H9 (cell line): ENCODE results near the gene SLC10A3. TPM values are rescaled to one million over a fixed set of nuclear protein-coding genes. Genes with fewer than 3 reads are reported as not detected.

Source experiments
- DNase-seq: peaks from one replicate; pipeline ENCODE4 v3.0.0-alpha.2; 2017
- H2AFZ ChIP-seq: one replicate; pipeline ENCODE4 v1.6.1; 2013; ENCODE audit warnings: mild to moderate bottlenecking, low read length, control low read depth, moderate library complexity
- H2AK5ac ChIP-seq: 2 replicates; pipeline ENCODE4 v1.6.1; 2013; ENCODE audit warnings: low read length, control low read depth, mixed read lengths; ENCODE audit not compliant: insufficient read length
- H2BK120ac ChIP-seq: one replicate; pipeline ENCODE4 v1.6.1; 2013; ENCODE audit warnings: low read depth, mild to moderate bottlenecking, low read length, control low read depth, inconsistent platforms; ENCODE audit not compliant: poor library complexity, severe bottlenecking
- H2BK12ac ChIP-seq: 2 replicates; pipeline ENCODE4 v1.6.1; 2013; ENCODE audit warnings: low read length, control low read depth, mixed read lengths, low read depth; ENCODE audit not compliant: insufficient read length
- H2BK15ac ChIP-seq: 2 replicates; pipeline ENCODE4 v1.6.1; 2013; ENCODE audit warnings: low read depth, low read length, control low read depth
- H2BK20ac ChIP-seq: one replicate; pipeline ENCODE4 v1.6.1; 2013; ENCODE audit warnings: low read depth, mild to moderate bottlenecking, low read length, control low read depth, inconsistent platforms; ENCODE audit not compliant: poor library complexity, severe bottlenecking
- H2BK5ac ChIP-seq: 2 replicates; pipeline ENCODE4 v1.6.1; 2013; ENCODE audit warnings: low read length, control low read depth, mixed read lengths; ENCODE audit not compliant: insufficient read length
- H3K14ac ChIP-seq: 2 replicates; pipeline ENCODE4 v1.6.1; 2013; ENCODE audit warnings: low read length, control low read depth; ENCODE audit not compliant: insufficient read depth
- H3K18ac ChIP-seq: 2 replicates; pipeline ENCODE4 v1.6.1; 2013; ENCODE audit warnings: low read depth, mild to moderate bottlenecking, mixed read lengths, low read length, control low read depth; ENCODE audit not compliant: insufficient read length
- H3K23ac ChIP-seq: 2 replicates; pipeline ENCODE4 v1.6.1; 2013; ENCODE audit warnings: low read length, control low read depth, mixed read lengths, low read depth; ENCODE audit not compliant: insufficient read length
- H3K23me2 ChIP-seq: 2 replicates; pipeline ENCODE4 v1.6.1; 2013; ENCODE audit warnings: low read depth, mild to moderate bottlenecking, mixed read lengths, low read length, control low read depth; ENCODE audit not compliant: insufficient read length, poor library complexity, severe bottlenecking
- H3K27ac ChIP-seq: 2 replicates; pipeline ENCODE4 v1.5.1; 2013; ENCODE audit warnings: low read length, control low read depth, mixed read lengths, low read depth; ENCODE audit not compliant: insufficient read length
- H3K27me3 ChIP-seq: 2 replicates; pipeline ENCODE4 v1.6.1; 2013; ENCODE audit warnings: low read length, control low read depth, inconsistent platforms; ENCODE audit not compliant: insufficient read depth
- H3K4ac ChIP-seq: 2 replicates; pipeline ENCODE4 v1.6.1; 2013; ENCODE audit warnings: low read depth, mild to moderate bottlenecking, control low read depth, inconsistent platforms, low read length, moderate library complexity
- H3K4me1 ChIP-seq: 2 replicates; pipeline ENCODE4 v1.6.1; 2013; ENCODE audit warnings: low read length, control low read depth, inconsistent platforms; ENCODE audit not compliant: insufficient read depth
- H3K4me2 ChIP-seq: 2 replicates; pipeline ENCODE4 v1.6.1; 2013; ENCODE audit warnings: low read length, control low read depth, mixed read lengths; ENCODE audit not compliant: insufficient read length, insufficient read depth
- H3K56ac ChIP-seq: 2 replicates; pipeline ENCODE4 v1.6.1; 2013; ENCODE audit warnings: low read depth, mild to moderate bottlenecking, mixed read lengths, low read length, control low read depth; ENCODE audit not compliant: insufficient read length
- H3K79me1 ChIP-seq: 2 replicates; pipeline ENCODE4 v1.6.1; 2013; ENCODE audit warnings: low read depth, mild to moderate bottlenecking, moderate library complexity, low read length, control low read depth, inconsistent platforms; ENCODE audit not compliant: insufficient read depth, poor library complexity, severe bottlenecking
- H3K79me2 ChIP-seq: 2 replicates; pipeline ENCODE4 v1.6.1; 2013; ENCODE audit warnings: low read length, control low read depth, inconsistent platforms; ENCODE audit not compliant: insufficient read depth
- H3K9ac ChIP-seq: 2 replicates; pipeline ENCODE4 v1.6.1; 2013; ENCODE audit warnings: low read length, control low read depth, mixed read lengths; ENCODE audit not compliant: insufficient read length; ENCODE audit errors: extremely low read depth
- H3K9me3 ChIP-seq: one replicate; pipeline ENCODE4 v1.6.1; 2013; ENCODE audit warnings: low read depth, low read length, inconsistent platforms; ENCODE audit not compliant: control insufficient read depth
- H3T11ph ChIP-seq: one replicate; pipeline ENCODE4 v1.6.1; 2013; ENCODE audit warnings: mild to moderate bottlenecking, low read length, control low read depth, inconsistent platforms
- H4K20me1 ChIP-seq: one replicate; pipeline ENCODE4 v1.6.1; 2013; ENCODE audit not compliant: control insufficient read depth, insufficient read length, insufficient read depth
- H4K5ac ChIP-seq: 2 replicates; pipeline ENCODE4 v1.6.1; 2013; ENCODE audit warnings: low read depth, mild to moderate bottlenecking, mixed read lengths, low read length, control low read depth; ENCODE audit not compliant: insufficient read length
- H4K8ac ChIP-seq: replicated peaks from 2 replicates; pipeline ENCODE4 v1.6.1; 2013; ENCODE audit warnings: low read length, control low read depth, mixed read lengths, low read depth; ENCODE audit not compliant: insufficient read length
- H4K91ac ChIP-seq: 2 replicates; pipeline ENCODE4 v1.6.1; 2013; ENCODE audit warnings: low read depth, mild to moderate bottlenecking, moderate library complexity, mixed read lengths, low read length, control low read depth; ENCODE audit not compliant: insufficient read length
- H3K27ac Mint-ChIP-seq, 3 experiments: 2 replicates in 2 of 3; 3 replicates in 1 of 3; pipeline ENCODE4 v1.8.0; 2020 to 2021; ENCODE audit warnings: mixed read lengths in 3 of 3, mild to moderate bottlenecking in 1 of 3, moderate library complexity in 1 of 3
- H3K27me3 Mint-ChIP-seq: 2 replicates; pipeline ENCODE4 v1.8.0; 2021; ENCODE audit warnings: low read depth, mild to moderate bottlenecking, moderate library complexity, mixed read lengths
- H3K36me3 Mint-ChIP-seq, 3 experiments: 2 replicates in 2 of 3; 3 replicates in 1 of 3; pipeline ENCODE4 v1.8.0; 2020 to 2021; ENCODE audit warnings: low read depth in 3 of 3, mixed read lengths in 3 of 3; ENCODE audit not compliant: insufficient read depth in 1 of 3
- H3K4me1 Mint-ChIP-seq, 2 experiments: 2 replicates each; pipeline ENCODE4 v1.8.0; 2020; ENCODE audit warnings: mixed read lengths in 2 of 2
- H3K4me3 Mint-ChIP-seq, 2 experiments: 2 replicates in 1 of 2; 3 replicates in 1 of 2; pipeline ENCODE4 v1.8.0; 2020 to 2021; ENCODE audit warnings: mild to moderate bottlenecking in 2 of 2, mixed read lengths in 2 of 2, moderate library complexity in 1 of 2
- H3K9me3 Mint-ChIP-seq, 2 experiments: 2 replicates in 1 of 2; 3 replicates in 1 of 2; pipeline ENCODE4 v1.8.0; 2020; ENCODE audit warnings: mild to moderate bottlenecking in 2 of 2, mixed read lengths in 2 of 2, moderate library complexity in 1 of 2
- WGBS: extraction: QIAGEN DNeasy Blood & Tissue Kit; methylation state at CpG from one replicate; pipeline ENCODE4 v1.1.7; 2013; ENCODE audit warnings: missing lambda C conversion rate, low lambda C conversion rate, mixed read lengths; ENCODE audit not compliant: insufficient read length; ENCODE audit errors: extremely low coverage; 5-methylcytosine and 5-hydroxymethylcytosine counted together
- total RNA-seq: library from RNA; stranded (reverse); gene quantifications from 2 replicates; pipeline ENCODE4 v1.2.1, GENCODE V29; 2021
- TF ChIP-seq, protein P1 (sequence below): fragments of 200-600 bp; sonication (generic); conservative IDR thresholded peaks from 3 replicates; pipeline ENCODE4 v1.8.0; 2021; ENCODE audit warnings: antibody characterized with exemption, mild to moderate bottlenecking

The SLC10A3 gene
- total RNA-seq, 1 experiment from 2014 or later: 8.8 TPM

DNA sequence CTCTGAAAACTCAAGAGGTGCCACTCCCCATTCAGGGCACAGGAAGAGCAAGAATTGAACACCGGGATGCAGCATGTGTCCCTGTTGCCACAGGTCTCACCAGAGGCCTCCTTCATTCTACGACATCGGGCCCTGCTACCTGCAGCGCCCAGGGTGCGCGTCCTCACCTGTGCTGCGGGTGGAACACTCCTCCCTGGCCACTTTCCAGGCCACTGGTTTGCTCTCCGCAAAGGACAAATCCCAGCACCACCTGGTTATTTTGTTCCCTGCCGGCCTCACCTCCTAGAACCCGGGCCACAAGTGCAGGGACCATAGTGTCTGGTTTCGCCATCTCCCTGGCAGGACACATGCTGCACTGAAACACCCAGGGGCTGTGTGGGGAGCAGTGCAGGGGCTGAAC is 39.9 kb upstream of the SLC10A3 start:
- H3K4me3 Mint-ChIP-seq: no peak overlapping the region
- no peak overlapping the region for H2AK5ac ChIP-seq
- WGBS: no CpG with 5 or more reads among the region's 11 CpGs
- no peak overlapping the region for H2AFZ ChIP-seq
- peaks cover 66 to 73% of the 10 kb centered on the region in 2 experiments for H3K9me3 Mint-ChIP-seq
- H3K9me3 ChIP-seq: peaks cover 21% of the 10 kb centered on the region
- H3K27ac Mint-ChIP-seq: no peak overlapping the region
- H4K91ac ChIP-seq: no peak overlapping the region
- no peaks in the 10 kb centered on the region for H3K4me1 ChIP-seq
- H2BK120ac ChIP-seq: no peak overlapping the region
- no peaks in the 10 kb centered on the region for H4K20me1 ChIP-seq
- H3K23me2 ChIP-seq: peaks cover 3% of the 10 kb centered on the region
- H2BK5ac ChIP-seq: no peak overlapping the region
- no peak overlapping the region for H3K27ac ChIP-seq
- H3K23ac ChIP-seq: no peak overlapping the region
- H3K14ac ChIP-seq: no peak overlapping the region
- no peak overlapping the region for H3K9ac ChIP-seq
- no peak overlapping the region for H3K18ac ChIP-seq
- H3K79me1 ChIP-seq: no peaks in the 10 kb centered on the region
- H3K27me3 Mint-ChIP-seq: peaks cover 18% of the 10 kb centered on the region
- no peak for DNase-seq
- no peak overlapping the region for H3K4me2 ChIP-seq
- no peak overlapping the region for H4K5ac ChIP-seq
- no peaks in the 10 kb centered on the region for H3K79me2 ChIP-seq
- no peak overlapping the region for H3K56ac ChIP-seq
- H3K4me1 Mint-ChIP-seq: peaks cover 3 to 4% of the 10 kb centered on the region in 2 experiments; a peak in 3 of 4 replicates
- no peak overlapping the region for H2BK15ac ChIP-seq
- no peaks in the 10 kb centered on the region for H3K27me3 ChIP-seq
- peaks cover 13 to 44% (median 32%) of the 10 kb centered on the region in 3 experiments for H3K36me3 Mint-ChIP-seq
- H3T11ph ChIP-seq: no peak overlapping the region
- H2BK12ac ChIP-seq: no peak overlapping the region
- H4K8ac ChIP-seq: no peak overlapping the region
- TF ChIP-seq, protein P1, sequence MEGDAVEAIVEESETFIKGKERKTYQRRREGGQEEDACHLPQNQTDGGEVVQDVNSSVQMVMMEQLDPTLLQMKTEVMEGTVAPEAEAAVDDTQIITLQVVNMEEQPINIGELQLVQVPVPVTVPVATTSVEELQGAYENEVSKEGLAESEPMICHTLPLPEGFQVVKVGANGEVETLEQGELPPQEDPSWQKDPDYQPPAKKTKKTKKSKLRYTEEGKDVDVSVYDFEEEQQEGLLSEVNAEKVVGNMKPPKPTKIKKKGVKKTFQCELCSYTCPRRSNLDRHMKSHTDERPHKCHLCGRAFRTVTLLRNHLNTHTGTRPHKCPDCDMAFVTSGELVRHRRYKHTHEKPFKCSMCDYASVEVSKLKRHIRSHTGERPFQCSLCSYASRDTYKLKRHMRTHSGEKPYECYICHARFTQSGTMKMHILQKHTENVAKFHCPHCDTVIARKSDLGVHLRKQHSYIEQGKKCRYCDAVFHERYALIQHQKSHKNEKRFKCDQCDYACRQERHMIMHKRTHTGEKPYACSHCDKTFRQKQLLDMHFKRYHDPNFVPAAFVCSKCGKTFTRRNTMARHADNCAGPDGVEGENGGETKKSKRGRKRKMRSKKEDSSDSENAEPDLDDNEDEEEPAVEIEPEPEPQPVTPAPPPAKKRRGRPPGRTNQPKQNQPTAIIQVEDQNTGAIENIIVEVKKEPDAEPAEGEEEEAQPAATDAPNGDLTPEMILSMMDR: no peak
- no peak overlapping the region for H3K4ac ChIP-seq
- no peak overlapping the region for H2BK20ac ChIP-seq
